ENCODE measurements around the gene CADM1.

Gene CADM1

DNA sequence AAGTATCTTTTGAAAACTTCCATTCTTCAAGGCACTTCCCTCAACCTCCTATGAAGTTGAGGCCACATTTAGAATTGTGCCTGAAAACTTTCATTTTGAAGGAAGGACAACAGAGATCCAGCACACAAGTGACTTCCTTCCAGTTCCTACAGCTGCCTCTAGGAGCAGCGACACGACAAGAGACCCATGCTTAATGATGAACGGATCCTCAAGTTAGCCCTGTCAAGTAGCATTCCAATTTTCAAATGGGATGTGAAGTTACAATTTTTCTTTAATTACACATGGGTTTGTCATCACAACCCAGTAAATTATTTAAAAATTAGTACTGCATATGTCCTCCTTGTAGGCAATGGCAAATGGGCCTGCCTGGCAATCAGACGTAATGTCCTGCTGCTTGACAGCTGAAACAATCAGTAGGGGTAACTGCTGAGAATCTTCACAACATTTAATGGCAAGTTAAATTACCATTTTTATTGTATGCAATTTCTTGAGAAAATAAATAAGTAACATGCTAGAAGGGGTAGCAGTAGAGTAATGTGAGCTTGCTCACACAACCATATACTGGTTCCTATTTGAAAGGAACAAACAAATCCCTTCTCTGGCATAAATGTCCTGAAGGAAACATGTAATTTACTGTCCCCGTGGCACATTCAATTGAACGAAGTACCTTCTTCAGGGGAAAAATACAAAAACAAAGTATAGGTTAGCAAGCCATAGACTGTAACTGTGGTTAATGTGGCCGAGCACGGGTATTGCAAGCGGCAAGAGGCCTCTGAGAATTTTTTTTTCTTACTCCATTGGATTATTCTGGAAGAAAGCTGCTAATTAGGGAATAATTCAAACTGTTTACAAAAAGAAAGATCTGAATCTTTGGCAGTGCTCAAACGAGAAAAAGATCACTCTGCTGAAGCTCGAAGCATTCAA lies 288.3 kb downstream of the CADM1 start:
- no peak overlapping the region for H3K4me2 ChIP-seq (ENCODE audit: insufficient read depth, low read length, poor library complexity, severe bottlenecking)
- no peak overlapping the region for H3K23ac ChIP-seq (ENCODE audit: low read depth, low read length, poor library complexity)
- no peak overlapping the region for H2BK12ac ChIP-seq (ENCODE audit: low read length)
- no peaks in the 10 kb centered on the region for H3K79me1 ChIP-seq (ENCODE audit: low read depth, low read length)
- H2BK120ac ChIP-seq (ENCODE audit: low read depth, low read length) = no peak overlapping the region
- no peak overlapping the region for H2BK15ac ChIP-seq (ENCODE audit: low read length)
- H3K14ac ChIP-seq (ENCODE audit: low read length) = no peak overlapping the region
- no peak overlapping the region for H3K4ac ChIP-seq (ENCODE audit: low read length)
- no peak overlapping the region for H4K8ac ChIP-seq (ENCODE audit: low read depth, low read length)
- no peaks in the 10 kb centered on the region for H3K27me3 ChIP-seq (ENCODE audit: control insufficient read depth in 3 of 3, insufficient read depth in 3 of 3, low read depth in 1 of 3, low read length in 3 of 3)
- H3K18ac ChIP-seq (ENCODE audit: low read length) = no peak overlapping the region
- H3K9ac ChIP-seq (ENCODE audit: low read depth, low read length, poor library complexity) = no peak overlapping the region
- H4K91ac ChIP-seq (ENCODE audit: low read depth, low read length, poor library complexity) = no peak overlapping the region
- H3K4me1 ChIP-seq (ENCODE audit: control insufficient read depth in 2 of 2, insufficient read depth in 1 of 2, low read depth in 1 of 2, low read length in 2 of 2) = peaks cover 0 to 5% of the 10 kb centered on the region in 2 donors
- H2AFZ ChIP-seq (ENCODE audit: low read length) = no peak overlapping the region
- H3K36me3 ChIP-seq (replicated peaks in 1 of 2; ENCODE audit: control insufficient read depth in 2 of 2, insufficient read depth in 2 of 2, low read length in 2 of 2) = peaks cover 4 to 8% of the 10 kb centered on the region in 2 donors
- H3K27ac ChIP-seq (replicated peaks; ENCODE audit: low read length) = no peak overlapping the region
- no peak overlapping the region for H2BK5ac ChIP-seq (ENCODE audit: low read length)
- WGBS, 2 donors (ENCODE audit: extremely low coverage in 2 of 2, insufficient read length in 2 of 2, insufficient replicate concordance in 1 of 2) = no CpG with 5 or more reads among the region's 11 CpGs
- no peak overlapping the region for H2AK5ac ChIP-seq (ENCODE audit: low read depth, low read length)
- DNase-seq (ENCODE audit: low spot score) = no peak
- no peak overlapping the region for H3K4me3 ChIP-seq (ENCODE audit: low read length in 2 of 2)
- no peaks in the 10 kb centered on the region for H3K9me3 ChIP-seq (replicated peaks in 1 of 2; ENCODE audit: control insufficient read depth in 2 of 2, insufficient read depth in 1 of 2, low read depth in 1 of 2, low read length in 2 of 2)

DNA sequence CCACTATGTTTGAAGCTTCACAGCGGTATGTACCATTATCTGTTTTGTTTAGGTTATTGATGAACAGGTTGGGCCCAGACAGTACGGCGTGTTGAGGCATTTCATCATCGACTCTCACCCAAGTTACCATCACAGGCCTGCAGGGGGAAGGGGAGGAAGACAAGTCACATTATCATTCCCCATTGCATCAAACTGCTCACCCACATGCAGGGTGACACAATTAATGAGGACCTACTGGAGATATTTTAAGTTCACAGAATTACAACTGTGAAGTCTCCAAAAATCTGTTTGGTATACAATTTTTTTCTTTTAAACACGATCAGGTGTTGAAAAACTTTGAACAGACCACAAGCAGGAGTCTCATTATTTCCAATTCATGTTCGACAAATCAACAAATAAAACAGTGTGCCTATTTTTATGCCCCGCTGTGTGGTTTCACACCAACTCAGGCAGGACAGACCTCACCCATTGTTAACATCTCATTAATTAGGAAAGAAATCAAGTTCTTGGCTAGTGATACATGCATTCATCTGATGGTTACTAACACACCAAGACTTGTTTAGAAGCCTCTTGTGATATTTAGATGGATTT lies 289.5 kb downstream of the CADM1 start:
- H2BK5ac ChIP-seq (ENCODE audit: low read length) = no peak overlapping the region
- no peak overlapping the region for H2AFZ ChIP-seq (ENCODE audit: low read length)
- H4K8ac ChIP-seq (ENCODE audit: low read depth, low read length) = no peak overlapping the region
- H2BK15ac ChIP-seq (ENCODE audit: low read length) = no peak overlapping the region
- H3K79me1 ChIP-seq (ENCODE audit: low read depth, low read length) = no peaks in the 10 kb centered on the region
- peaks cover 2 to 5% of the 10 kb centered on the region in 2 donors for H3K4me1 ChIP-seq (ENCODE audit: control insufficient read depth in 2 of 2, insufficient read depth in 1 of 2, low read depth in 1 of 2, low read length in 2 of 2)
- no peak overlapping the region for H3K4ac ChIP-seq (ENCODE audit: low read length)
- no peak overlapping the region for H3K27ac ChIP-seq (replicated peaks; ENCODE audit: low read length)
- H2BK12ac ChIP-seq (ENCODE audit: low read length) = no peak overlapping the region
- H2AK5ac ChIP-seq (ENCODE audit: low read depth, low read length) = no peak overlapping the region
- H4K91ac ChIP-seq (ENCODE audit: low read depth, low read length, poor library complexity) = no peak overlapping the region
- H3K9me3 ChIP-seq (replicated peaks in 1 of 2; ENCODE audit: control insufficient read depth in 2 of 2, insufficient read depth in 1 of 2, low read depth in 1 of 2, low read length in 2 of 2) = no peaks in the 10 kb centered on the region
- no peaks in the 10 kb centered on the region for H3K27me3 ChIP-seq (ENCODE audit: control insufficient read depth in 3 of 3, insufficient read depth in 3 of 3, low read depth in 1 of 3, low read length in 3 of 3)
- WGBS, 2 donors (ENCODE audit: extremely low coverage in 2 of 2, insufficient read length in 2 of 2, insufficient replicate concordance in 1 of 2) = no CpG with 5 or more reads among the region's 7 CpGs
- no peak overlapping the region for H3K23ac ChIP-seq (ENCODE audit: low read depth, low read length, poor library complexity)
- H3K18ac ChIP-seq (ENCODE audit: low read length) = no peak overlapping the region
- H3K36me3 ChIP-seq (replicated peaks in 1 of 2; ENCODE audit: control insufficient read depth in 2 of 2, insufficient read depth in 2 of 2, low read length in 2 of 2) = peaks cover 4 to 8% of the 10 kb centered on the region in 2 donors
- no peak overlapping the region for H3K4me3 ChIP-seq (ENCODE audit: low read length in 2 of 2)
- H2BK120ac ChIP-seq (ENCODE audit: low read depth, low read length) = no peak overlapping the region
- no peak overlapping the region for H3K4me2 ChIP-seq (ENCODE audit: insufficient read depth, low read length, poor library complexity, severe bottlenecking)
- no peak overlapping the region for H3K14ac ChIP-seq (ENCODE audit: low read length)
- no peak for DNase-seq (ENCODE audit: low spot score)
- H3K9ac ChIP-seq (ENCODE audit: low read depth, low read length, poor library complexity) = no peak overlapping the region

DNA sequence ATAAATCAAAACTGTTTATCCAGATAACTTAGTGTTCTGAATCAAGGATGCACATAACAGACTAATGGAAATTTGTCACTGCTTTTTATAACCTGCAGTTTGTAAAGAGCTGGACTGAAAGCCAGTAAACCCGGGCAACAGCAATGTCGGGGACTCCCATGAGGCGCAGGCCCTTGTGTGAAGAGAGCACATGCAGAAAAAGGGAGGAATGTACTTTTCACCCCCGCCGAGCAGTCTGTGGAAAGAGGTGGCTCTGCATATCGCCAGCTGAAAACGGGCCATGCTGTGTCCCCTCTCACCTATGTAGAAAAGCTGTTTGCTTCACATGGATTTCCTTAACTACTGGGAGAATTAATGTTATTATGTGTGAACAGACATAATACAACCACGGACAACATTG lies 291.2 kb downstream of the CADM1 start:
- no peak overlapping the region for H3K4ac ChIP-seq (ENCODE audit: low read length)
- H3K79me1 ChIP-seq (ENCODE audit: low read depth, low read length) = no peaks in the 10 kb centered on the region
- peaks cover 4 to 9% of the 10 kb centered on the region in 2 donors for H3K36me3 ChIP-seq (replicated peaks in 1 of 2; ENCODE audit: control insufficient read depth in 2 of 2, insufficient read depth in 2 of 2, low read length in 2 of 2)
- peaks cover 2 to 5% of the 10 kb centered on the region in 2 donors for H3K4me1 ChIP-seq (ENCODE audit: control insufficient read depth in 2 of 2, insufficient read depth in 1 of 2, low read depth in 1 of 2, low read length in 2 of 2)
- no peak overlapping the region for H3K27ac ChIP-seq (replicated peaks; ENCODE audit: low read length)
- H2AFZ ChIP-seq (ENCODE audit: low read length) = no peak overlapping the region
- no peak overlapping the region for H3K4me3 ChIP-seq (ENCODE audit: low read length in 2 of 2)
- H3K9ac ChIP-seq (ENCODE audit: low read depth, low read length, poor library complexity) = no peak overlapping the region
- no peak overlapping the region for H4K91ac ChIP-seq (ENCODE audit: low read depth, low read length, poor library complexity)
- no peak overlapping the region for H2BK5ac ChIP-seq (ENCODE audit: low read length)
- no peak overlapping the region for H3K14ac ChIP-seq (ENCODE audit: low read length)
- H2BK120ac ChIP-seq (ENCODE audit: low read depth, low read length) = no peak overlapping the region
- H3K9me3 ChIP-seq (replicated peaks in 1 of 2; ENCODE audit: control insufficient read depth in 2 of 2, insufficient read depth in 1 of 2, low read depth in 1 of 2, low read length in 2 of 2) = no peaks in the 10 kb centered on the region
- H2AK5ac ChIP-seq (ENCODE audit: low read depth, low read length) = no peak overlapping the region
- no peak overlapping the region for H3K23ac ChIP-seq (ENCODE audit: low read depth, low read length, poor library complexity)
- no peak for DNase-seq (ENCODE audit: low spot score)
- no peak overlapping the region for H4K8ac ChIP-seq (ENCODE audit: low read depth, low read length)
- no peak overlapping the region for H2BK12ac ChIP-seq (ENCODE audit: low read length)
- H3K4me2 ChIP-seq (ENCODE audit: insufficient read depth, low read length, poor library complexity, severe bottlenecking) = no peak overlapping the region
- no peak overlapping the region for H2BK15ac ChIP-seq (ENCODE audit: low read length)
- no CpG with 5 or more reads among the region's 8 CpGs for WGBS, 2 donors (ENCODE audit: extremely low coverage in 2 of 2, insufficient read length in 2 of 2, insufficient replicate concordance in 1 of 2)
- no peaks in the 10 kb centered on the region for H3K27me3 ChIP-seq (ENCODE audit: control insufficient read depth in 3 of 3, insufficient read depth in 3 of 3, low read depth in 1 of 3, low read length in 3 of 3)
- peak overlapping the region; percentile 3 for H3K18ac ChIP-seq (ENCODE audit: low read length)

DNA sequence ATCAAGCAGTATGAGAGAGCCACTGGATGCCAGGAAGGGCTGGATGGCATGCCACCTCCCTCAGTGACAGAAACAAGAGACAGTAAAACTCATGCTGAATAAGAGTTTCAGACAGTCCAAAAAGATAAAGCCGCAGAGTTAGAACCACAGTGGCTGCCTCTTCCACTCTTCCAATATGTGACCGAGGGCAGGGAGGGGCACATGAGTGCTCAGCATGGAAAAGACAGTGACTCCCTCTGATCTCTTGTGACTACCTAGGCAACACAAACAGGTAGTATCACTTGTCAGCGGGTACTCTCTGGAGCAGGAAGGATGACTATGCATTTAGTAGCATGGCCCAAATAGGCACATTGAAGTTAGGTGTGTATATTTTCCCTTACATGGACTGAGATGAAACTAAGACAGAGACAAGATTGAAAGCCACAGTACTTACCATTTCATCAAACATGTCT lies 295.4 kb downstream of the CADM1 start:
- Histone ChIP-seq H3K36me3 (replicated peaks in 1 of 2; ENCODE audit: control insufficient read depth in 2 of 2, insufficient read depth in 2 of 2, low read length in 2 of 2) (peaks cover 0 to 1% of the 10 kb centered on the region in 2 donors), H3K4me3 (ENCODE audit: low read length in 2 of 2) (no peak overlapping the region), H3K14ac (ENCODE audit: low read length) (no peak overlapping the region), H2BK15ac (ENCODE audit: low read length) (no peak overlapping the region), H2BK5ac (ENCODE audit: low read length) (no peak overlapping the region), H3K9ac (ENCODE audit: low read depth, low read length, poor library complexity) (no peak overlapping the region), H2BK120ac (ENCODE audit: low read depth, low read length) (no peak overlapping the region), H4K8ac (ENCODE audit: low read depth, low read length) (no peak overlapping the region), H2AK5ac (ENCODE audit: low read depth, low read length) (no peak overlapping the region), H3K23ac (ENCODE audit: low read depth, low read length, poor library complexity) (no peak overlapping the region), H3K4me2 (ENCODE audit: insufficient read depth, low read length, poor library complexity, severe bottlenecking) (no peak overlapping the region), H3K4me1 (ENCODE audit: control insufficient read depth in 2 of 2, insufficient read depth in 1 of 2, low read depth in 1 of 2, low read length in 2 of 2) (peaks cover 1 to 4% of the 10 kb centered on the region in 2 donors), H3K27ac (replicated peaks; ENCODE audit: low read length) (no peak overlapping the region), H3K18ac (ENCODE audit: low read length) (no peak overlapping the region), H2AFZ (ENCODE audit: low read length) (no peak overlapping the region), H2BK12ac (ENCODE audit: low read length) (no peak overlapping the region), H3K79me1 (ENCODE audit: low read depth, low read length) (no peaks in the 10 kb centered on the region), H4K91ac (ENCODE audit: low read depth, low read length, poor library complexity) (no peak overlapping the region), H3K4ac (ENCODE audit: low read length) (no peak overlapping the region), H3K9me3 (replicated peaks in 1 of 2; ENCODE audit: control insufficient read depth in 2 of 2, insufficient read depth in 1 of 2, low read depth in 1 of 2, low read length in 2 of 2) (no peaks in the 10 kb centered on the region), H3K27me3 (ENCODE audit: control insufficient read depth in 3 of 3, insufficient read depth in 3 of 3, low read depth in 1 of 3, low read length in 3 of 3) (no peaks in the 10 kb centered on the region)
- WGBS, 2 donors (ENCODE audit: extremely low coverage in 2 of 2, insufficient read length in 2 of 2, insufficient replicate concordance in 1 of 2) = no CpG with 5 or more reads among the region's 3 CpGs
- DNase-seq (ENCODE audit: low spot score) = no peak

All from neuronal stem cell (in vitro differentiated cells).